Coronary artery (tissue), 2 donors: ENCODE data around the gene PUS3.

Source experiments
- DNase-seq: peaks from one replicate; pipeline ENCODE4 v3.0.0-alpha.2; 2017; ENCODE audit warnings: low spot score
- H3K27ac ChIP-seq, 2 donors: fragments of 200-600 bp; sonication (generic); one replicate each; pipeline ENCODE4 v1.5.1; 2016 to 2019
- H3K4me3 ChIP-seq: fragments of 200-600 bp; sonication (generic); 2 replicates; pipeline ENCODE4 v1.5.1; 2016; ENCODE audit warnings: mild to moderate bottlenecking, moderate library complexity
- CTCF ChIP-seq: fragments of 200-600 bp; sonication (generic); IDR thresholded peaks from one replicate; pipeline ENCODE4 v1.5.1; 2019; ENCODE audit warnings: antibody characterized with exemption

The PUS3 gene

GRCh38 chr11:125948278-125949051 lies 45.5 kb upstream of the PUS3 start:
- no peak for TF ChIP-seq CTCF
- DNase-seq, result peak; percentile 76
- Histone ChIP-seq H3K27ac (no peak overlapping the region), H3K4me3 (no peak overlapping the region)

- Histone ChIP-seq H3K27ac (no peak overlapping the region), H3K4me3 (no peak overlapping the region)
- peak; percentile 73 for DNase-seq
- TF ChIP-seq CTCF, result no peak
Observed at GRCh38 chr11:125947419-125948277, 44.6 kb upstream of the PUS3 start.

- H3K4me3 ChIP-seq, result no peak overlapping the region
- TF ChIP-seq CTCF, result no peak
- H3K27ac ChIP-seq, result no peak overlapping the region
- DNase-seq, result peak; percentile 62
Observed at GRCh38 chr11:125946712-125947418, 43.9 kb upstream of the PUS3 start.

GRCh38 chr11:125945797-125946520 lies 43.0 kb upstream of the PUS3 start, which contains the start of gene VSIG10L2:
Gene VSIG10L2, plus strand, starts transcription at chr11:125946044. Its CDS starts 12 bp downstream, at chr11:125946056.
- Histone ChIP-seq H3K27ac (no peak within 1 kb of the TSS), H3K4me3 (no peak within 1 kb of the TSS)
- peak; percentile 50 for DNase-seq
- TF ChIP-seq CTCF, result no peak

- no peak for TF ChIP-seq CTCF
- Histone ChIP-seq H3K27ac (no peak overlapping the region), H3K4me3 (no peak overlapping the region)
- peak; percentile 12 for DNase-seq
Observed at GRCh38 chr11:125945011-125945796, 42.2 kb upstream of the PUS3 start.
